ENCODE results near the gene TAF1L.

Gene TAF1L

GRCh38 chr9:32590476-32590875 is 45.0 kb downstream of the TAF1L start:
- no peak for TF ChIP-seq CTCF (IDR thresholded peaks at IDR 0.05; ENCODE audit: borderline replicate concordance, control extremely low read depth, extremely low read depth, insufficient read depth, missing control alignments)
- DNase-seq (ENCODE audit: low spot score) = no peak
- in situ Hi-C loops (cut with MboI; ENCODE audit: low sequenced_read_pairs, unreplicated experiment) = no loop called here

DNA sequence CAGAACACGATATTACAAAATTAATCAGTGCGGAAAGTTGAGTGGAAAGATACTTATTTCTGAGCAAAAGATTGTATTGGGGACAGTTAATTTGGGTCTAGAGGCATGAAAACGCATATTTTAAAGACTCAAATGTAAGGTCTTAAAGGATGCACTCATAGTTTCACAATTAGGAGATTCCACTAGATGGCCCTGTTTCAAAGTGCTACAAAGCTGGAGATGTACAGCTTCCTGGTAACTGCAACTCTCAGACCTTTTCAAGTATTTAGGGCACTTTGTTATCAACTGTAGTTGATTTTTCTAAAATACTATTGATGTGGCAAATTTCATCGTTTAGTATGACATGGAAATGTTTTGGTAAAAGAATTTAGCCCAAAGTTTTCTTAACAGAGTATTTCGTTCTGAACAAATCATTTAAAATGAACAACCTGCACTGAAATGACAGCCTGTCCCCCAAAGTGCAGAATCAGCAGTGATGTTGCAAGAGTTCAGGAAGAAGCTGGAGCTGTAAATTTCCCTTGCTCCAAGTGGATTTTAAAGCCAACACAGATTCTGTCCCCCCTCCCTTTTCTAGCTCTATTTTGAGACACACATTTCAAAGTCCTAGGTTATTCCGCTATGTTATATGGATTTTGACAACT is 46.3 kb downstream of the TAF1L start:
- TF ChIP-seq CTCF (IDR thresholded peaks at IDR 0.05; ENCODE audit: borderline replicate concordance, control extremely low read depth, extremely low read depth, insufficient read depth, missing control alignments) = peak; percentile 37
- in situ Hi-C loops (cut with MboI; ENCODE audit: low sequenced_read_pairs, unreplicated experiment) = no loop called here
- DNase-seq (ENCODE audit: low spot score) = peak; percentile 49

DNA sequence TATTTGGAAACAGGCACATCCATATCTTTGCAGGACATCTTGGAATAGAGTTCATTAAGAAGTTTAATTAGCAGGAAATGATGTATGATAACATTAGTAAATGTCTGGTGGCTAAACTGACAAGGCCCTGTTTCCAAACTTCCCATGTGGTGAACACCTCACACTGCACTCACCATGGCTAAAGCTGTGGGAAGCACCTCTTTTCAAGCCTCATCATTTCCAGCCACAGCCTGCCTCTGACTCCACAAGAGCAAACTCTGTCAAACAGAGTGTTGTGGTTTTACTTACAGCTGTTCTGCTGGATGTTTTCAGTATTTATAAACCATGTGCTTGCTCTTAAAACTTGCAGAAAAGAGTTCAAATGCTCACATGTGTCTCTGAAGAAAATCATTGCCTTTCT is 47.6 kb downstream of the TAF1L start:
- DNase-seq (ENCODE audit: low spot score) = no peak
- in situ Hi-C loops (cut with MboI; ENCODE audit: low sequenced_read_pairs, unreplicated experiment) = no loop called here
- TF ChIP-seq CTCF (IDR thresholded peaks at IDR 0.05; ENCODE audit: borderline replicate concordance, control extremely low read depth, extremely low read depth, insufficient read depth, missing control alignments) = no peak

GRCh38 chr9:32584784-32585183 is 50.7 kb downstream of the TAF1L start:
- no peak for TF ChIP-seq CTCF (IDR thresholded peaks at IDR 0.05; ENCODE audit: borderline replicate concordance, control extremely low read depth, extremely low read depth, insufficient read depth, missing control alignments)
- in situ Hi-C loops (cut with MboI; ENCODE audit: low sequenced_read_pairs, unreplicated experiment) = loop anchor here (5.0 kb wide), 1 partner anchor 383 kb away; no protein-coding TSS in a partner anchor
- DNase-seq (ENCODE audit: low spot score) = no peak

DNA sequence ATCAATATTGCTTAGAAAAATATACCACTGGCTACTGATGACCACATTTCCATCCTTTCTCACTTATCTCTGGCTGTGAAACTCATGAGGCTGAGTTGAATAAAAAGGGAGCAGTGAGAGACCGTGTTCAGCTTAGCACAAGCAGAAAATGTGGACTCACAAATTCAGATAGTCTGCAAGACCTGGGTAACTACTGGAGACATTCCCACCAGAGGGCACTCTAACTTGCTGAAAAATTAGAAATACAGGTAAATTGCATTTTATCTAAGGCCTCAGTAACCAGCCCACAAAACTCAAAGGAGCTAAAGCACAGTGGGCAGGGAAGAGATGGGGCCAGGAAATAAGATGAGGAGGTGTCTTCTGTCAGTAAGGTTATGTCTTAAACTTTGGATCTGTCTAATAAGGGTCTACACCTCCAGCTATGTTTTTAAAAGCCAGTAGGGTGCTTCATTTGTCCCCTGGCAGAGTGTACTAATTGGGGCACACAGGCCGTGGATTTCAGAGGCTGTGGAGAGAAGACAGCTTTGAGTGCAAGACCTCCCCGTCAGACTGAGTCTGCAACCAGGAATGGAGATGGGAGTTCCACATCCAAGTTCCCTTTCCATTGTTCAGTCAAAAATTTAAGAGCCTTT is 53.8 kb downstream of the TAF1L start:
- TF ChIP-seq CTCF (IDR thresholded peaks at IDR 0.05; ENCODE audit: borderline replicate concordance, control extremely low read depth, extremely low read depth, insufficient read depth, missing control alignments) = peak; percentile 65
- DNase-seq (ENCODE audit: low spot score) = peak; percentile 59
- in situ Hi-C loops (cut with MboI; ENCODE audit: low sequenced_read_pairs, unreplicated experiment) = loop anchor here (5.0 kb wide), 1 partner anchor 386 kb away; no protein-coding TSS in a partner anchor

DNA sequence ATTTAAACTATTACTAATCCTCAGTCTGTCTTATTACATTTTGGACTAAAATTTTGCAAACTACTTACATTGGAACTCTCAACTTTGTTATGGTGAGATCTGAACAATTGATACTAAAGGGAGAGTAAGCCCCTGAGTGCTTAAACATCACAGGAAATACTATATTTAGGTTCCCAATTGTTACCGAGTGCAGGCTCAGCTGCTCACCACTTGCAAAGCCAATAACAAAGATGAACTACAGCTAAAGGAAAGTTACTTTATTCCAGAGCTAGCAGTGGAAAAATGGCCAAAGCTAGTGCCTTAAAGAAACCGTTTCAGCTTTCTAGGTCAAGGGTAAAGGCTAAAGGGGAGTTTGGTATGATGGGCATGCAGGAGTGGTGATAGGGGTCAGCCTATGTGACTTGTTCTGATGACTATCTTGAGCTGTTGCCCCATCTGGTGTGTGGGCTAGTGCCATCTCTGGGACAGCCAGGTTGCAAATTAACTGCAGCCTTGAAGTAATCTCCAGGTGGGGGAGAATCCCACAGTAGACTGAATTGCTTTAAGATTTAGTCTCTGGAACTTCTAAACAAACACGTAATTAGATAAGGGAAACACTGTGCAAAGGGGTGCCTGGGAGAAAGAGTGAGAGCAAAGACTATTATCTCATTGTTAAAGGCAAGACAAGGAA is 54.7 kb downstream of the TAF1L start:
- in situ Hi-C loops (cut with MboI; ENCODE audit: low sequenced_read_pairs, unreplicated experiment) = loop anchor here (5.0 kb wide), 1 partner anchor 387 kb away; no protein-coding TSS in a partner anchor
- DNase-seq (ENCODE audit: low spot score) = no peak
- TF ChIP-seq CTCF (IDR thresholded peaks at IDR 0.05; ENCODE audit: borderline replicate concordance, control extremely low read depth, extremely low read depth, insufficient read depth, missing control alignments) = no peak
